ENCODE data around the gene RD3L.

GRCh38 chr14:103931422-103931821 is 10.9 kb downstream of the RD3L start:
- TF ChIP-seq POLR2AphosphoS5 (IDR thresholded peaks at IDR 0.05) (no peak), POLR2A (IDR thresholded peaks at IDR 0.05) (no peak), EP300 (IDR thresholded peaks at IDR 0.05) (no peak)
- TF ChIP-seq, protein P1, sequence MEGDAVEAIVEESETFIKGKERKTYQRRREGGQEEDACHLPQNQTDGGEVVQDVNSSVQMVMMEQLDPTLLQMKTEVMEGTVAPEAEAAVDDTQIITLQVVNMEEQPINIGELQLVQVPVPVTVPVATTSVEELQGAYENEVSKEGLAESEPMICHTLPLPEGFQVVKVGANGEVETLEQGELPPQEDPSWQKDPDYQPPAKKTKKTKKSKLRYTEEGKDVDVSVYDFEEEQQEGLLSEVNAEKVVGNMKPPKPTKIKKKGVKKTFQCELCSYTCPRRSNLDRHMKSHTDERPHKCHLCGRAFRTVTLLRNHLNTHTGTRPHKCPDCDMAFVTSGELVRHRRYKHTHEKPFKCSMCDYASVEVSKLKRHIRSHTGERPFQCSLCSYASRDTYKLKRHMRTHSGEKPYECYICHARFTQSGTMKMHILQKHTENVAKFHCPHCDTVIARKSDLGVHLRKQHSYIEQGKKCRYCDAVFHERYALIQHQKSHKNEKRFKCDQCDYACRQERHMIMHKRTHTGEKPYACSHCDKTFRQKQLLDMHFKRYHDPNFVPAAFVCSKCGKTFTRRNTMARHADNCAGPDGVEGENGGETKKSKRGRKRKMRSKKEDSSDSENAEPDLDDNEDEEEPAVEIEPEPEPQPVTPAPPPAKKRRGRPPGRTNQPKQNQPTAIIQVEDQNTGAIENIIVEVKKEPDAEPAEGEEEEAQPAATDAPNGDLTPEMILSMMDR (IDR thresholded peaks at IDR 0.05), result no peak

All from gastroesophageal sphincter (tissue), 3 donors.